ENCODE data around the gene ASAP3.

Gene ASAP3

GRCh38 chr1:23421753-23422240, 62.2 kb downstream of the ASAP3 start:
- TF ChIP-seq ZFX (IDR thresholded peaks at IDR 0.05), result no peak
- TF ChIP-seq CTCF (conservative IDR thresholded peaks at IDR 0.05), result no peak
- no peak overlapping the region for H3K27ac ChIP-seq

DNA sequence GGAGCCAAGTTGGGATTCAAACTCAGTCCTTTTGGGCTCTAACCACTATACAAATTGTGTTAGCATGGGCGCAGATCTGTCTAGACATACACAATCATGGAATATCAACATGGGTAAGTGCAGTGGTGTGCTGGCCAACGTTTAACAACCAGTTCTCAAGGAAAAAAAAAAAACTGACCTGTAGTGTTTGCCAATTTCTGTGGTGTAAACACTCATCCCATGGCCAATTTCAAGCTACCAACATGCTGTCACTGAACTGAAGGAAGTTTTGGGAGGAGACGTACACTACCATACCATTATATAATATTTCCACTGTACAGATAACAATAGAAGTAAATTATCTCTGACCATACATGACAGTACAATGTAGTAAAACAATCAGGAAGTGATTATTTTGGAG, 62.6 kb downstream of the ASAP3 start:
- TF ChIP-seq ZFX (IDR thresholded peaks at IDR 0.05) (no peak), CTCF (conservative IDR thresholded peaks at IDR 0.05) (no peak)
- no peak overlapping the region for H3K27ac ChIP-seq

GRCh38 chr1:23420778-23421177, 63.2 kb downstream of the ASAP3 start:
- TF ChIP-seq CTCF (conservative IDR thresholded peaks at IDR 0.05) (no peak), ZFX (IDR thresholded peaks at IDR 0.05) (no peak)

GRCh38 chr1:23419180-23419579, 64.8 kb downstream of the ASAP3 start:
- TF ChIP-seq ZFX (IDR thresholded peaks at IDR 0.05), result no peak
- TF ChIP-seq CTCF (conservative IDR thresholded peaks at IDR 0.05), result no peak
- no peak overlapping the region for H3K27ac ChIP-seq

More at GRCh38 chr1:23420778-23421177, 63.2 kb downstream of the ASAP3 start:
- H3K27ac ChIP-seq, result no peak overlapping the region

DNA sequence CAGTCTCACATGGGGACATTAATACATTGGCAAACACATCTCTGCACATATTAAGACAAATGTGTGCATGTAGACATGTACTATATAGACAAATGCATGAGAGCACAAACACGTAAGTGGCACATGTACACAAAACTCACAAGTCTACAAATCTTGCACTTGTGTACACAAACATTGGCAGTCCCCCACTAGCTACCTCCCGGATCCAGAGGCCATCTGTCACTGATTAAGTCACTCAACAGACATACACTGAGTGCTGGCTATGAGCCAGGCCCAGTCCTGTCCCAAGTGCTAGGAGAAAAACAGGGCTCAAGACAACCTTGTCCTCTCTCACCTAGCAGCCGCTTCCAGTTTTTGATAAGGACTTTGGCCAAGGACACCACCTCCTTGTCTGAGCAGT, 66.4 kb downstream of the ASAP3 start:
- H3K27ac ChIP-seq, result no peak overlapping the region
- no peak for TF ChIP-seq CTCF (conservative IDR thresholded peaks at IDR 0.05)
- no peak for TF ChIP-seq ZFX (IDR thresholded peaks at IDR 0.05)

- no peak overlapping the region for H3K27ac ChIP-seq
- no peak for TF ChIP-seq ZFX (IDR thresholded peaks at IDR 0.05)
- TF ChIP-seq CTCF (conservative IDR thresholded peaks at IDR 0.05), result no peak
Measured at GRCh38 chr1:23416964-23417363, 67.0 kb downstream of the ASAP3 start.

GRCh38 chr1:23408797-23409290, 75.1 kb downstream of the ASAP3 start:
- H3K27ac ChIP-seq, result no peak overlapping the region
- TF ChIP-seq ZFX (IDR thresholded peaks at IDR 0.05), result no peak
- no peak for TF ChIP-seq CTCF (conservative IDR thresholded peaks at IDR 0.05)
